HepG2 (cell line): Measurements from ENCODE around the gene PLEKHG4. TPM values are rescaled to one million over a fixed set of nuclear protein-coding genes. Genes with fewer than 3 reads are reported as not detected.

ENCODE experiments used
- BRD4 ChIP-seq: sonication (generic); formaldehyde crosslinking; IDR thresholded peaks from 2 replicates; pipeline ENCODE4 v1.4.0; 2020; ENCODE audit warnings: missing genetic modification reagents
- CBX1 ChIP-seq: IDR thresholded peaks from one replicate; pipeline ENCODE4 v1.6.1; 2016; ENCODE audit warnings: antibody characterized with exemption, low read depth
- IRX3 ChIP-seq: sonication (generic); formaldehyde crosslinking; IDR thresholded peaks from 2 replicates; pipeline ENCODE4 v1.8.1; 2023; ENCODE audit warnings: mild to moderate bottlenecking, low read depth, missing genetic modification reagents, borderline replicate concordance
- MAF1 ChIP-seq: sonication (generic); formaldehyde crosslinking; IDR thresholded peaks from 2 replicates; pipeline ENCODE4 v1.5.0; 2020; ENCODE audit warnings: missing genetic modification reagents, borderline replicate concordance
- SYNCRIP ChIP-seq: fragments of 200-400 bp; formaldehyde crosslinking; IDR thresholded peaks from 2 replicates; pipeline ENCODE4 v1.6.1; 2018; ENCODE audit warnings: mild to moderate bottlenecking, low read depth, low read length; ENCODE audit not compliant: insufficient read depth
- ZFP36 ChIP-seq: fragments of 150-350 bp; IDR thresholded peaks from 2 replicates; pipeline ENCODE4 v1.6.1; 2018; ENCODE audit warnings: borderline replicate concordance, low read length, low read depth; ENCODE audit not compliant: partially characterized antibody
- ZNF766 ChIP-seq: sonication (generic); formaldehyde crosslinking; IDR thresholded peaks from 2 replicates; pipeline ENCODE4 v1.5.0; 2020; ENCODE audit warnings: missing genetic modification reagents, borderline replicate concordance
- polyA plus RNA-seq, 8 experiments: library from polyadenylated mRNA; depleted of rRNA in 3 of 8; stranded (reverse) in 7 of 8; unstranded in 1 of 8; fragments of >200 nt; fragmentation: Illumina TruSeq in 4 of 8; extraction: Trizol in 4 of 8; gene quantifications; 2 replicates each; pipeline versions ENCODE4 v1.2.1 to v1.2.3, GENCODE V29; 2011 to 2016; ENCODE audit warnings: low read depth in 4 of 8, missing spikeins in 1 of 8, mixed read lengths in 1 of 8; ENCODE audit not compliant: insufficient read depth in 1 of 8
- total RNA-seq, 5 experiments: library from RNA; depleted of rRNA; stranded (reverse); fragments of >200 nt; fragmentation: Illumina TruSeq; extraction: Trizol; gene quantifications; 2 replicates each; pipeline ENCODE4 v1.2.3, GENCODE V29; 2016; ENCODE audit warnings: low read depth in 1 of 5
- TF ChIP-seq, protein P1 (sequence below): sonication (generic); formaldehyde crosslinking; IDR thresholded peaks from 2 replicates; pipeline ENCODE4 v1.4.0; 2020; ENCODE audit warnings: mild to moderate bottlenecking, missing genetic modification reagents
- TF ChIP-seq, protein P2 (sequence below): sonication (generic); formaldehyde crosslinking; IDR thresholded peaks from 2 replicates; pipeline ENCODE4 v1.4.0; 2020; ENCODE audit warnings: missing genetic modification reagents, borderline replicate concordance
- TF ChIP-seq, protein P3 (sequence below): sonication (generic); formaldehyde crosslinking; IDR thresholded peaks from 2 replicates; pipeline ENCODE4 v1.4.0; 2020; ENCODE audit warnings: missing genetic modification reagents
- TF ChIP-seq, protein P4 (sequence below): sonication (generic); formaldehyde crosslinking; IDR thresholded peaks from 2 replicates; pipeline ENCODE4 v1.8.0; 2022; ENCODE audit warnings: low read depth, missing genetic modification reagents
- TF ChIP-seq, protein P5 (sequence below): sonication (generic); formaldehyde crosslinking; IDR thresholded peaks from 2 replicates; pipeline ENCODE4 v1.8.0; 2022; ENCODE audit warnings: missing genetic modification reagents, mild to moderate bottlenecking, moderate library complexity, borderline replicate concordance

PLEKHG4 gene
- total and polyA plus RNA-seq, 2 of the 13 experiments (the other 11 are each of a cell fraction or from before 2014, with no cell fraction given): 7.1 to 13.6 TPM

DNA sequence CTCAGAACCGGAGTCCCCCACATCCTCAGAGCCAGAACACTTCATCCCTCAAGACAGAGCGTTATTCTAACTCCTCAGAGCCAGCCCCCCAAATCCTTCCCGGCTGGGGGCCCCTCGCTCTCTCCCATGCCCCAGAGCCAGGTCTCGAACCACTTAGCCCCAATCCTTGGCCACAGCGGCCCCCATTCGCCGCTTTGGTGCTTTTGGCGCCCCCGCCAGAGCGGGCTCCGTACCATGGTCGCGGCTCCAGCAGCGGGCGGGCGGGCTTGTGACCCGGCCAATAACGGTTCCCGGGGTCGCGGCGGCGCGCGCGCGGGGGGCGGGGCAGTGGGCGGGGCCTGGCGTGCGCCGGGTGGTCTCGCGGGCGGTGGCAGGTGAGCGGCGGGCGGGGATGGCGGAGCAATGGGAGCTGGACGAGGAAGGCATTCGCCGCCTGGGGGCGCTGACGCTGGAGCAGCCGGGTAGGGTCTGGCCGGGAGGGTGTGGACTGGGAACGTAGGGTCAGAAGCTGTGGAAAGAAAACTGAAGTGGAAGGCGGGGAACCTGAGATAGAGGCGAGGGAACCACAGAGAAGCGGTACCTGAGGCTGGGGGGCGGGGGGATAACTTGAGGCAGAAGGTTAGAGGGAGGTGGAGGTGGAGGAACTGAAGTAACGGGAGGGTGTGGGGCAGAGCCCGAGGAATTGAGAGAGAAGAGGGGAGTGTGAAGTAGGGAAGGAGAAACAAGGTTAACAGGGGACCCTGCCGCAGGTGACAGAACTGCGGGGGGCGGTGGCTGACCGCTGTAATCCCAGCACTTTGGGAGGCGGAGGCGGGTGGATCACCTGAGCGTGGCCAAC lies 47.4 kb downstream of the PLEKHG4 start, which contains the start of the genes KCTD19 and LRRC36 (continued):
- TF ChIP-seq, protein P1, sequence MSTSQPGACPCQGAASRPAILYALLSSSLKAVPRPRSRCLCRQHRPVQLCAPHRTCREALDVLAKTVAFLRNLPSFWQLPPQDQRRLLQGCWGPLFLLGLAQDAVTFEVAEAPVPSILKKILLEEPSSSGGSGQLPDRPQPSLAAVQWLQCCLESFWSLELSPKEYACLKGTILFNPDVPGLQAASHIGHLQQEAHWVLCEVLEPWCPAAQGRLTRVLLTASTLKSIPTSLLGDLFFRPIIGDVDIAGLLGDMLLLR (CRISPR knock-in tag): 0 out of 2 replicates have a peak, but pooled peaks have one; percentile 31
- TF ChIP-seq MAF1 (0 out of 2 replicates have a peak, but pooled peaks have one; percentile 39), CBX1 (peak; percentile 38), SYNCRIP (no peak), ZNF766 (0 out of 2 replicates have a peak, but pooled peaks have one; percentile 43), ZFP36 (no peak), IRX3 (CRISPR knock-in tag) (0 out of 2 replicates have a peak, but pooled peaks have one; percentile 38), BRD4 (peak; percentile 32; the same call in 1 of the 2 replicates)
- TF ChIP-seq, protein P2, sequence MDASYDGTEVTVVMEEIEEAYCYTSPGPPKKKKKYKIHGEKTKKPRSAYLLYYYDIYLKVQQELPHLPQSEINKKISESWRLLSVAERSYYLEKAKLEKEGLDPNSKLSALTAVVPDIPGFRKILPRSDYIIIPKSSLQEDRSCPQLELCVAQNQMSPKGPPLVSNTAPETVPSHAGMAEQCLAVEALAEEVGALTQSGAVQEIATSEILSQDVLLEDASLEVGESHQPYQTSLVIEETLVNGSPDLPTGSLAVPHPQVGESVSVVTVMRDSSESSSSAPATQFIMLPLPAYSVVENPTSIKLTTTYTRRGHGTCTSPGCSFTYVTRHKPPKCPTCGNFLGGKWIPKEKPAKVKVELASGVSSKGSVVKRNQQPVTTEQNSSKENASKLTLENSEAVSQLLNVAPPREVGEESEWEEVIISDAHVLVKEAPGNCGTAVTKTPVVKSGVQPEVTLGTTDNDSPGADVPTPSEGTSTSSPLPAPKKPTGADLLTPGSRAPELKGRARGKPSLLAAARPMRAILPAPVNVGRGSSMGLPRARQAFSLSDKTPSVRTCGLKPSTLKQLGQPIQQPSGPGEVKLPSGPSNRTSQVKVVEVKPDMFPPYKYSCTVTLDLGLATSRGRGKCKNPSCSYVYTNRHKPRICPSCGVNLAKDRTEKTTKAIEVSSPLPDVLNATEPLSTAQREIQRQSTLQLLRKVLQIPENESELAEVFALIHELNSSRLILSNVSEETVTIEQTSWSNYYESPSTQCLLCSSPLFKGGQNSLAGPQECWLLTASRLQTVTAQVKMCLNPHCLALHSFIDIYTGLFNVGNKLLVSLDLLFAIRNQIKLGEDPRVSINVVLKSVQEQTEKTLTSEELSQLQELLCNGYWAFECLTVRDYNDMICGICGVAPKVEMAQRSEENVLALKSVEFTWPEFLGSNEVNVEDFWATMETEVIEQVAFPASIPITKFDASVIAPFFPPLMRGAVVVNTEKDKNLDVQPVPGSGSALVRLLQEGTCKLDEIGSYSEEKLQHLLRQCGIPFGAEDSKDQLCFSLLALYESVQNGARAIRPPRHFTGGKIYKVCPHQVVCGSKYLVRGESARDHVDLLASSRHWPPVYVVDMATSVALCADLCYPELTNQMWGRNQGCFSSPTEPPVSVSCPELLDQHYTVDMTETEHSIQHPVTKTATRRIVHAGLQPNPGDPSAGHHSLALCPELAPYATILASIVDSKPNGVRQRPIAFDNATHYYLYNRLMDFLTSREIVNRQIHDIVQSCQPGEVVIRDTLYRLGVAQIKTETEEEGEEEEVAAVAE (CRISPR knock-in tag): no peak
- TF ChIP-seq, protein P3, sequence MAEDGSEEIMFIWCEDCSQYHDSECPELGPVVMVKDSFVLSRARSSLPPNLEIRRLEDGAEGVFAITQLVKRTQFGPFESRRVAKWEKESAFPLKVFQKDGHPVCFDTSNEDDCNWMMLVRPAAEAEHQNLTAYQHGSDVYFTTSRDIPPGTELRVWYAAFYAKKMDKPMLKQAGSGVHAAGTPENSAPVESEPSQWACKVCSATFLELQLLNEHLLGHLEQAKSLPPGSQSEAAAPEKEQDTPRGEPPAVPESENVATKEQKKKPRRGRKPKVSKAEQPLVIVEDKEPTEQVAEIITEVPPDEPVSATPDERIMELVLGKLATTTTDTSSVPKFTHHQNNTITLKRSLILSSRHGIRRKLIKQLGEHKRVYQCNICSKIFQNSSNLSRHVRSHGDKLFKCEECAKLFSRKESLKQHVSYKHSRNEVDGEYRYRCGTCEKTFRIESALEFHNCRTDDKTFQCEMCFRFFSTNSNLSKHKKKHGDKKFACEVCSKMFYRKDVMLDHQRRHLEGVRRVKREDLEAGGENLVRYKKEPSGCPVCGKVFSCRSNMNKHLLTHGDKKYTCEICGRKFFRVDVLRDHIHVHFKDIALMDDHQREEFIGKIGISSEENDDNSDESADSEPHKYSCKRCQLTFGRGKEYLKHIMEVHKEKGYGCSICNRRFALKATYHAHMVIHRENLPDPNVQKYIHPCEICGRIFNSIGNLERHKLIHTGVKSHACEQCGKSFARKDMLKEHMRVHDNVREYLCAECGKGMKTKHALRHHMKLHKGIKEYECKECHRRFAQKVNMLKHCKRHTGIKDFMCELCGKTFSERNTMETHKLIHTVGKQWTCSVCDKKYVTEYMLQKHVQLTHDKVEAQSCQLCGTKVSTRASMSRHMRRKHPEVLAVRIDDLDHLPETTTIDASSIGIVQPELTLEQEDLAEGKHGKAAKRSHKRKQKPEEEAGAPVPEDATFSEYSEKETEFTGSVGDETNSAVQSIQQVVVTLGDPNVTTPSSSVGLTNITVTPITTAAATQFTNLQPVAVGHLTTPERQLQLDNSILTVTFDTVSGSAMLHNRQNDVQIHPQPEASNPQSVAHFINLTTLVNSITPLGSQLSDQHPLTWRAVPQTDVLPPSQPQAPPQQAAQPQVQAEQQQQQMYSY (CRISPR knock-in tag): 0 out of 2 replicates have a peak, but pooled peaks have one; percentile 35
- TF ChIP-seq, protein P4, sequence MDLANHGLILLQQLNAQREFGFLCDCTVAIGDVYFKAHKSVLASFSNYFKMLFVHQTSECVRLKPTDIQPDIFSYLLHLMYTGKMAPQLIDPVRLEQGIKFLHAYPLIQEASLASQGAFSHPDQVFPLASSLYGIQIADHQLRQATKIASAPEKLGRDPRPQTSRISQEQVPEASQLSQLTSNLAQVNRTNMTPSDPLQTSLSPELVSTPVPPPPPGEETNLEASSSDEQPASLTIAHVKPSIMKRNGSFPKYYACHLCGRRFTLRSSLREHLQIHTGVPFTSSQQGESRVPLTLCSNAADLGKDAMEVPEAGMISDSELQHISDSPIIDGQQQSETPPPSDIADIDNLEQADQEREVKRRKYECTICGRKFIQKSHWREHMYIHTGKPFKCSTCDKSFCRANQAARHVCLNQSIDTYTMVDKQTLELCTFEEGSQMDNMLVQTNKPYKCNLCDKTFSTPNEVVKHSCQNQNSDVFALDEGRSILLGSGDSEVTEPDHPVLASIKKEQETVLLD (CRISPR knock-in tag): peak; percentile 41; the same call in 1 of the 2 replicates
- TF ChIP-seq, protein P5, sequence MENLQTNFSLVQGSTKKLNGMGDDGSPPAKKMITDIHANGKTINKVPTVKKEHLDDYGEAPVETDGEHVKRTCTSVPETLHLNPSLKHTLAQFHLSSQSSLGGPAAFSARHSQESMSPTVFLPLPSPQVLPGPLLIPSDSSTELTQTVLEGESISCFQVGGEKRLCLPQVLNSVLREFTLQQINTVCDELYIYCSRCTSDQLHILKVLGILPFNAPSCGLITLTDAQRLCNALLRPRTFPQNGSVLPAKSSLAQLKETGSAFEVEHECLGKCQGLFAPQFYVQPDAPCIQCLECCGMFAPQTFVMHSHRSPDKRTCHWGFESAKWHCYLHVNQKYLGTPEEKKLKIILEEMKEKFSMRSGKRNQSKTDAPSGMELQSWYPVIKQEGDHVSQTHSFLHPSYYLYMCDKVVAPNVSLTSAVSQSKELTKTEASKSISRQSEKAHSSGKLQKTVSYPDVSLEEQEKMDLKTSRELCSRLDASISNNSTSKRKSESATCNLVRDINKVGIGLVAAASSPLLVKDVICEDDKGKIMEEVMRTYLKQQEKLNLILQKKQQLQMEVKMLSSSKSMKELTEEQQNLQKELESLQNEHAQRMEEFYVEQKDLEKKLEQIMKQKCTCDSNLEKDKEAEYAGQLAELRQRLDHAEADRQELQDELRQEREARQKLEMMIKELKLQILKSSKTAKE: no peak
